K562 (cell line): ENCODE results near the gene SEC63. TPM values are rescaled to one million over a fixed set of nuclear protein-coding genes. Genes with fewer than 3 reads are reported as not detected.

Experiments
- ATF1 ChIP-seq, 2 experiments: fragments of 450-650 bp in 1 of 2; IDR thresholded peaks; 2 replicates each; pipeline ENCODE4 v1.6.1; 2016; ENCODE audit warnings: missing compliant biosample characterization in 1 of 2, missing genetic modification characterization in 1 of 2
- ATF2 ChIP-seq: sonication (generic); formaldehyde crosslinking; IDR thresholded peaks from 2 replicates; pipeline ENCODE4 v1.8.1; 2022; ENCODE audit warnings: missing genetic modification reagents
- CBX2 ChIP-seq: fragments of 200-600 bp; sonication (generic); IDR thresholded peaks from one replicate; pipeline ENCODE4 v1.6.1; 2012; ENCODE audit warnings: mild to moderate bottlenecking, low read length, inconsistent platforms; ENCODE audit not compliant: insufficient read depth, poor library complexity, severe bottlenecking
- E2F4 ChIP-seq: sonication (generic); formaldehyde crosslinking; IDR thresholded peaks from 2 replicates; pipeline ENCODE4 v1.8.0; 2022; ENCODE audit warnings: mild to moderate bottlenecking, low read depth, missing genetic modification reagents
- GATA2 ChIP-seq: sonication (generic); formaldehyde crosslinking; IDR thresholded peaks from 2 replicates; pipeline ENCODE4 v1.4.0; 2020; ENCODE audit warnings: mild to moderate bottlenecking, missing genetic modification reagents
- HINFP ChIP-seq: fragments of 450-650 bp; conservative IDR thresholded peaks from 2 replicates; pipeline ENCODE4 v1.6.1; 2016; ENCODE audit warnings: missing genetic modification characterization, low read depth, mild to moderate bottlenecking, control low read depth, missing compliant biosample characterization
- IRF2 ChIP-seq: sonication (generic); formaldehyde crosslinking; IDR thresholded peaks from 2 replicates; pipeline ENCODE4 v1.8.1; 2022; ENCODE audit warnings: mild to moderate bottlenecking, missing genetic modification reagents
- JUND ChIP-seq, 2 experiments: IDR thresholded peaks; 2 replicates in 1 of 2; 3 replicates in 1 of 2; pipeline ENCODE4 v1.6.1; 2011; ENCODE audit warnings: borderline replicate concordance in 2 of 2, low read depth in 2 of 2, low read length in 2 of 2, improper control_type of control experiment in 1 of 2, missing biosample characterization in 1 of 2, missing genetic modification characterization in 1 of 2, missing genetic modification reagents in 1 of 2
- KLF16 ChIP-seq: IDR thresholded peaks from 2 replicates; pipeline ENCODE4 v1.6.1; 2016; ENCODE audit warnings: antibody characterized with exemption
- L3MBTL2 ChIP-seq: fragments of 450-650 bp; IDR thresholded peaks from 2 replicates; pipeline ENCODE4 v1.6.1; 2016; ENCODE audit warnings: mild to moderate bottlenecking, moderate library complexity
- LARP7 ChIP-seq: fragments of 450-650 bp; IDR thresholded peaks from 2 replicates; pipeline ENCODE4 v1.6.1; 2016
- MBD1 ChIP-seq: fragments of 250-450 bp; sonication (Bioruptor Pico); IDR thresholded peaks from 2 replicates; pipeline ENCODE4 v1.8.0; 2022; ENCODE audit warnings: inconsistent platforms
- MECOM ChIP-seq: fragments of 250-450 bp; sonication (Bioruptor Pico); IDR thresholded peaks from 2 replicates; pipeline ENCODE4 v1.8.0; 2022; ENCODE audit warnings: inconsistent platforms
- PHB2 ChIP-seq: fragments of 450-650 bp; IDR thresholded peaks from 2 replicates; pipeline ENCODE4 v1.6.1; 2017; ENCODE audit warnings: low read depth
- RCOR1 ChIP-seq, 2 experiments: IDR thresholded peaks; 2 replicates each; pipeline ENCODE4 v1.6.1; 2012; ENCODE audit warnings: low read depth in 2 of 2, low read length in 2 of 2, borderline replicate concordance in 1 of 2, improper control_type of control experiment in 1 of 2
- ZEB2 ChIP-seq: fragments of 450-650 bp; IDR thresholded peaks from 2 replicates; pipeline ENCODE4 v1.6.1; 2016
- ZNF134 ChIP-seq: fragments of 250-450 bp; sonication (Bioruptor Pico); conservative IDR thresholded peaks from 2 replicates; pipeline ENCODE4 v1.4.0; 2020
- ZNF184 ChIP-seq: sonication (generic); formaldehyde crosslinking; IDR thresholded peaks from 2 replicates; pipeline ENCODE4 v1.5.0; 2020; ENCODE audit warnings: missing genetic modification reagents
- ZNF561 ChIP-seq: fragments of 450-650 bp; formaldehyde crosslinking; conservative IDR thresholded peaks from 2 replicates; pipeline ENCODE4 v1.4.0; 2020; ENCODE audit warnings: mild to moderate bottlenecking, moderate library complexity
- ZNF655 ChIP-seq: fragments of 250-450 bp; sonication (Bioruptor Pico); IDR thresholded peaks from 2 replicates; pipeline ENCODE4 v1.5.0; 2021
- ZNF668 ChIP-seq: fragments of 250-450 bp; sonication (Bioruptor Pico); IDR thresholded peaks from 2 replicates; pipeline ENCODE4 v1.8.0; 2022; ENCODE audit warnings: mild to moderate bottlenecking, inconsistent platforms
- polyA plus RNA-seq, 8 experiments: library from polyadenylated mRNA; depleted of rRNA in 4 of 8; stranded (reverse) in 5 of 8; unstranded in 3 of 8; fragments of >200 nt; fragmentation: Nextera tagmentation in 2 of 8; fragmentation: Illumina TruSeq in 1 of 8; extraction: Ambion mirVana in 2 of 8; extraction: Trizol in 1 of 8; gene quantifications; 2 replicates each; pipeline versions ENCODE4 v1.2.1 to v1.2.3, GENCODE V29; 2011 to 2014; ENCODE audit warnings: inconsistent platforms in 1 of 8, missing spikeins in 1 of 8
- total RNA-seq, 7 experiments: library from RNA; depleted of rRNA in 6 of 7; stranded (reverse); fragments of >200 nt in 6 of 7; fragmentation: Illumina TruSeq in 2 of 7; extraction: Trizol in 2 of 7; gene quantifications; 2 replicates each; pipeline versions ENCODE4 v1.2.1 to v1.2.3, GENCODE V29; 2011 to 2021; ENCODE audit warnings: low replicate concordance in 1 of 7

Gene SEC63
- total and polyA plus RNA-seq, 9 of the 15 experiments (the other 6 are each of a cell fraction or from before 2014, with no cell fraction given) = 13.8 to 74.6 (median 28.4) TPM

- TF ChIP-seq ZNF655 (CRISPR knock-in tag) = no peak
- no peak for TF ChIP-seq ZNF561
- no peak for TF ChIP-seq LARP7
- TF ChIP-seq L3MBTL2 = peak; percentile 95
- TF ChIP-seq MBD1 (CRISPR knock-in tag) = no peak
- peak; percentile 22; the same call in 1 of the 2 replicates for TF ChIP-seq JUND (IDR thresholded peaks at IDR 0.05; ENCODE audit: borderline replicate concordance, low read depth, low read length)
- TF ChIP-seq JUND (tag; IDR thresholded peaks at IDR 0.05; ENCODE audit: borderline replicate concordance, low read depth, low read length) = no peak
- TF ChIP-seq CBX2 = no peak
- no peak for TF ChIP-seq GATA2 (CRISPR knock-in tag)
- no peak for TF ChIP-seq HINFP
- TF ChIP-seq ZEB2 = no peak
- TF ChIP-seq E2F4 (CRISPR knock-in tag) = no peak
- TF ChIP-seq PHB2 = no peak
- no peak for TF ChIP-seq ATF2
- peak in 1 of 2 experiments; percentile 28; a peak in 1 of 4 replicates for TF ChIP-seq RCOR1 (IDR thresholded peaks at IDR 0.05; ENCODE audit: borderline replicate concordance in 1 of 2, low read depth in 2 of 2, low read length in 2 of 2)
- TF ChIP-seq MECOM = no peak
- TF ChIP-seq KLF16 = no peak
- no peak for TF ChIP-seq ATF1 (CRISPR knock-in tag; IDR thresholded peaks at IDR 0.05)
- TF ChIP-seq ATF1 (tag; IDR thresholded peaks at IDR 0.05) = no peak
- TF ChIP-seq ZNF134 = no peak
- no peak for TF ChIP-seq IRF2 (CRISPR knock-in tag)
- TF ChIP-seq ZNF668 (CRISPR knock-in tag) = no peak
- no peak for TF ChIP-seq ZNF184 (CRISPR knock-in tag)
Observed at GRCh38 chr6:107847844-107848802, 109.9 kb downstream of the SEC63 start (continued).
